Astrocyte (in vitro differentiated cells and primary cell): Measurements from ENCODE around the gene STRIP1.

ENCODE experiments used
- CTCF ChIP-seq: IDR thresholded peaks from 2 replicates; pipeline ENCODE4 v1.5.1; 2011; ENCODE audit warnings: low read depth, mild to moderate bottlenecking, inconsistent platforms, low read length, moderate library complexity; ENCODE audit not compliant: insufficient read depth
- EZH2 ChIP-seq: IDR thresholded peaks from 2 replicates; pipeline ENCODE4 v1.6.1; 2012; ENCODE audit warnings: mild to moderate bottlenecking, low read length, inconsistent platforms; ENCODE audit not compliant: insufficient read depth

GRCh38 chr1:109990302-109990653 lies 44.1 kb upstream of the STRIP1 start:
- TF ChIP-seq CTCF, result no peak
- TF ChIP-seq EZH2, result no peak
